Aorta (tissue), 5 donors: Measurements from ENCODE around the gene MLH1. TPM values are rescaled to one million over a fixed set of nuclear protein-coding genes. Genes with fewer than 3 reads are reported as not detected.
A peak's percentile ranks its signal among the peaks of the same experiment; 100 is the strongest.

Experiments
- ATAC-seq: fragments of 200-7000 bp; cut with Tn5 transposase; one replicate; pipeline ENCODE4 v1.9.1; 2022; ENCODE audit warnings: moderate library complexity; ENCODE audit not compliant: low FRiP score
- DNase-seq, 2 donors: peaks; one replicate each; pipeline ENCODE4 v3.0.0-alpha.2; 2020
- H3K27ac ChIP-seq, 2 donors: one replicate each; pipeline ENCODE4 v1.5.1; 2013; ENCODE audit warnings: low read length in 2 of 2, mild to moderate bottlenecking in 2 of 2, moderate library complexity in 2 of 2, control low read depth in 1 of 2, inconsistent platforms in 1 of 2, low read depth in 1 of 2
- H3K27me3 ChIP-seq, 2 donors: one replicate each; pipeline ENCODE4 v1.6.1; 2013; ENCODE audit warnings: control low read depth in 1 of 2, low read length in 1 of 2, mild to moderate bottlenecking in 1 of 2, moderate library complexity in 1 of 2; ENCODE audit not compliant: insufficient read depth in 2 of 2, control insufficient read depth in 1 of 2
- H3K36me3 ChIP-seq, 2 donors: one replicate each; pipeline ENCODE4 v1.6.1; 2013; ENCODE audit warnings: control low read depth in 1 of 2, low read length in 1 of 2, mild to moderate bottlenecking in 1 of 2; ENCODE audit not compliant: insufficient read depth in 2 of 2, control insufficient read depth in 1 of 2
- H3K4me1 ChIP-seq, 2 donors: one replicate each; pipeline ENCODE4 v1.6.1; 2013; ENCODE audit warnings: low read length in 2 of 2, control low read depth in 1 of 2, mild to moderate bottlenecking in 1 of 2, moderate library complexity in 1 of 2; ENCODE audit not compliant: insufficient read depth in 2 of 2, control insufficient read depth in 1 of 2
- H3K4me3 ChIP-seq, 2 donors: one replicate each; pipeline ENCODE4 v1.5.1; 2013; ENCODE audit warnings: low read length in 2 of 2, control low read depth in 1 of 2, mild to moderate bottlenecking in 1 of 2
- H3K9me3 ChIP-seq: one replicate; pipeline ENCODE4 v1.6.1; 2013; ENCODE audit warnings: mild to moderate bottlenecking, low read length; ENCODE audit not compliant: control insufficient read depth
- WGBS, 2 donors: extraction: QIAGEN DNeasy Blood & Tissue Kit; methylation state at CpG; one replicate each; pipeline ENCODE4 v1.1.7; 2013; 5-methylcytosine and 5-hydroxymethylcytosine counted together
- intact Hi-C, 2 donors: fragments of 100-400 bp; cut with DNase I; formaldehyde crosslinking; loops; one replicate each; pipeline versions ENCODE4 v1.14.2 to v1.15.0; 2022
- polyA plus RNA-seq, 2 donors: library from polyadenylated mRNA; stranded (reverse); fragments of 200-250 nt; gene quantifications; one replicate each; pipeline ENCODE4 v1.2.3, GENCODE V29; 2013
- total RNA-seq, 2 donors: library from RNA; stranded (reverse); fragmentation: NEBNext Ultra II Directional; extraction: Animal tissue kit (Norgen Biotek cat#: 25700); gene quantifications; one replicate each; pipeline ENCODE4 v1.2.1, GENCODE V29; 2021
- donor health status: healthy with polysubstance abuse.
- donor health status: Bipolar disorder and iron deficiency.
- donor health status: DM: no; HTN: no; CAD: no.
- donor health status: DM: no; HTN: no; CAD: no.
- donor health status: DM: yes; HTN: yes; CAD: no.

The MLH1 gene
- total and polyA plus RNA-seq, 4 donors = 19.5 to 28.0 (median 23.9) TPM

GRCh38 chr3:37074178-37074577 is 80.9 kb downstream of the MLH1 start:
- Histone ChIP-seq H3K4me1 (no peaks in the 10 kb centered on the region), H3K27ac (peak overlapping the region in 1 of 2 donors; percentile 10), H3K9me3 (no peaks in the 10 kb centered on the region), H3K36me3 (no peaks in the 10 kb centered on the region), H3K4me3 (no peak overlapping the region), H3K27me3 (no peaks in the 10 kb centered on the region)
- intact Hi-C loops = no loop called here
- no peak for ATAC-seq
- no peak for DNase-seq
- 2 to 7% methylated on average over 3 of the region's 3 CpGs for WGBS, 2 donors

DNA sequence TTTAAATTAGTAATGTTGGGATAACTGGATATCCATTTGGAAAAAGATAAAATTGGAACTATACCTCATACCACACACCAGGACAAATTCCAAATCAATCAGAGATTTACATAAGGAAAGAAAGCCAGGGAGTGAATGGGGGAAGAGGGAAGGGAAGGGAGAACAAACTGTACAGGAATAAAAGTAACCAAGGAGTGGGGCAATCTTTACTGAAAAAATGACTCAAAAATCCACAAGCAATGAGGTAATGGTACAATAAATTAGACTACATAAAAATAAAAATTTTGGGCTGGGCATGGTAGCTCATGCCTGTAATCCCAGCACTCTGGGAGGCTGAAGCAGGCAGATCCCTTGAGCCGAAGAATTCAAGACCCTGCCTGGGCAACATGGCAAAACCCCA is 82.6 kb downstream of the MLH1 start:
- no peaks in the 10 kb centered on the region for H3K4me1 ChIP-seq
- DNase-seq = no peak
- no peaks in the 10 kb centered on the region for H3K9me3 ChIP-seq
- ATAC-seq = no peak
- H3K27ac ChIP-seq = peak overlapping the region in 1 of 2 donors; percentile 15
- H3K4me3 ChIP-seq = no peak overlapping the region
- no peaks in the 10 kb centered on the region for H3K36me3 ChIP-seq
- intact Hi-C loops = loop anchor here in 1 of 2 donors (5.0 kb wide), 1 partner anchor 36 kb away; no protein-coding TSS in a partner anchor
- no peaks in the 10 kb centered on the region for H3K27me3 ChIP-seq
- WGBS, 2 donors = 67 to 70% methylated on average over 1 of the region's 1 CpG

- H3K27me3 ChIP-seq = no peaks in the 10 kb centered on the region
- H3K4me3 ChIP-seq = no peak overlapping the region
- H3K36me3 ChIP-seq = peaks cover 0 to 2% of the 10 kb centered on the region in 2 donors
- peak overlapping the region in 1 of 2 donors; percentile 57 for H3K27ac ChIP-seq
- 81 to 83% methylated on average over 3 of the region's 3 CpGs for WGBS, 2 donors
- DNase-seq (no peak), ATAC-seq (no peak)
- H3K4me1 ChIP-seq = no peaks in the 10 kb centered on the region
- intact Hi-C loops = no loop called here
- no peaks in the 10 kb centered on the region for H3K9me3 ChIP-seq
Observed at GRCh38 chr3:37082317-37082716, 89.0 kb downstream of the MLH1 start.

- no peak for ATAC-seq
- intact Hi-C loops = no loop called here
Observed at GRCh38 chr3:37086918-37087317, 93.6 kb downstream of the MLH1 start.

GRCh38 chr3:37087870-37088269 is 94.6 kb downstream of the MLH1 start:
- Histone ChIP-seq H3K9me3 (no peaks in the 10 kb centered on the region), H3K4me1 (no peaks in the 10 kb centered on the region), H3K27me3 (no peaks in the 10 kb centered on the region), H3K4me3 (no peak overlapping the region), H3K27ac (no peak overlapping the region), H3K36me3 (peaks cover 4% of the 10 kb centered on the region in 2 donors)
- no peak for DNase-seq
- no peak for ATAC-seq
- intact Hi-C loops = no loop called here
- 91 to 95% methylated on average over 2 of the region's 2 CpGs for WGBS, 2 donors

More at GRCh38 chr3:37086918-37087317, 93.6 kb downstream of the MLH1 start:
- Histone ChIP-seq H3K27ac (no peak overlapping the region), H3K9me3 (no peaks in the 10 kb centered on the region), H3K36me3 (peaks cover 4% of the 10 kb centered on the region in 2 donors), H3K4me3 (no peak overlapping the region), H3K4me1 (no peaks in the 10 kb centered on the region), H3K27me3 (no peaks in the 10 kb centered on the region)
- DNase-seq = no peak
- 84 to 90% methylated on average over 6 of the region's 6 CpGs for WGBS, 2 donors

DNA sequence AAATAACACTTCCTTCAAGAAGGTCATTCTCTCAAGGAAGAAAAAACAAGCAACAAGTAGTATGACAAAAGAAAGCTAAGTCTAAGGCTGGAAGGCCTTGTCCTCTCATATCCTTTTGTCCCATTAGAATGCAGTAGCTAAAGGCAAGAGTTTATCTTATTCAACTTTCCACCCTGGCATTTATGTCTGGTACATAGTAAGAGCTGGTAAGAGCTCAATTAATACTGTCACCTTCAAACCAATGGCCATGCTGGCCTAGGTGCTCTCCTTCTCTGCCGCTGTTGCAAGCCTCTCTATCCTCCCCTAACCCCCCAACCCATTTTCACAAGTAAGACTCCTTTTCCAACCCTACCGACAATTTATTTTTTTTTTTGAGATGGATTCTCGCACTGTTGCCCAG is 99.2 kb downstream of the MLH1 start:
- no peak for ATAC-seq
- intact Hi-C loops = no loop called here
- Histone ChIP-seq H3K4me3 (no peak overlapping the region), H3K36me3 (peaks cover 4% of the 10 kb centered on the region in 2 donors), H3K4me1 (no peaks in the 10 kb centered on the region), H3K9me3 (no peaks in the 10 kb centered on the region), H3K27me3 (no peaks in the 10 kb centered on the region), H3K27ac (no peak overlapping the region)
- WGBS, 2 donors = 99% methylated on average over 3 of the region's 3 CpGs
- DNase-seq = no peak

- ATAC-seq (no peak), DNase-seq (no peak)
- H3K9me3 ChIP-seq = no peaks in the 10 kb centered on the region
- no peaks in the 10 kb centered on the region for H3K27me3 ChIP-seq
- 90 to 97% methylated on average over 2 of the region's 2 CpGs for WGBS, 2 donors
- no peak overlapping the region for H3K4me3 ChIP-seq
- intact Hi-C loops = no loop called here
- H3K36me3 ChIP-seq = peaks cover 0 to 3% of the 10 kb centered on the region in 2 donors
- no peak overlapping the region for H3K27ac ChIP-seq
- no peaks in the 10 kb centered on the region for H3K4me1 ChIP-seq
Observed at GRCh38 chr3:37093481-37093880, 100.2 kb downstream of the MLH1 start.

DNA sequence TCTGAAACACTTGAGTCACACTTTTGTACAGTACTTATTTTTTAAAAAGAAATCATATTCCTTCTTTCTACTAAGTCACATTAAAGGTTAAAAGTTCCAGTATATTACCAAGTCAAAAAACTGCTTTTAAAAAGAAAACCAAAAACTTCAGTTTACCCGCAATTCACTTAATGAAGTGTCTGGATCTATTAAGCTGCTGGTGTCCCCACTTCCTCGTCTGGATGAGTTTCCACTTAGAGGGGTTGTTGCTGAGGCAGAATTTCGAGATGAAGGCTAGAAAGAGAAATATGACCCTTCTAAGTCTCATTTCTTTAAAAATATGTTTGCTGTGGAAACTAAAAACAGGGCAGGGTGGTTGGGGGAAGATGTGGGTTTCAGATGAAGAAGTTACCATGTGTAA is 101.3 kb downstream of the MLH1 start:
- WGBS, 2 donors = 53 to 68% methylated on average over 3 of the region's 3 CpGs
- ATAC-seq (no peak), DNase-seq (no peak)
- H3K9me3 ChIP-seq = no peaks in the 10 kb centered on the region
- H3K4me1 ChIP-seq = peaks cover 0 to 3% of the 10 kb centered on the region in 2 donors
- intact Hi-C loops = no loop called here
- H3K36me3 ChIP-seq = peaks cover 0 to 2% of the 10 kb centered on the region in 2 donors
- H3K4me3 ChIP-seq = no peak overlapping the region
- H3K27me3 ChIP-seq = no peaks in the 10 kb centered on the region
- no peak overlapping the region for H3K27ac ChIP-seq

GRCh38 chr3:37096288-37096687 is 103.0 kb downstream of the MLH1 start:
- no peak overlapping the region for H3K4me3 ChIP-seq
- no peak for ATAC-seq
- intact Hi-C loops = no loop called here
- peaks cover 0 to 3% of the 10 kb centered on the region in 2 donors for H3K4me1 ChIP-seq
- no peaks in the 10 kb centered on the region for H3K27me3 ChIP-seq
- peaks cover 0 to under 1% of the 10 kb centered on the region in 2 donors for H3K36me3 ChIP-seq
- H3K9me3 ChIP-seq = no peaks in the 10 kb centered on the region
- 7 to 11% methylated on average over 1 of the region's 1 CpG for WGBS, 2 donors
- H3K27ac ChIP-seq = no peak overlapping the region
- DNase-seq = no peak
